T-helper 1 cell treated with Interleukin-12 subunit alpha and Interleukin-12 subunit beta and Interleukin-4 antibody, amounts not matched to agents 30 μg/mL and 1 μg/mL, for 36 hours (primary cell): ENCODE measurements around the gene KCNH1.

Experiments
- H3K27ac Mint-ChIP-seq: one replicate; pipeline ENCODE4 v1.8.0; 2021; ENCODE audit warnings: mild to moderate bottlenecking, mixed read lengths
- H3K27me3 Mint-ChIP-seq: one replicate; pipeline ENCODE4 v1.8.0; 2021; ENCODE audit warnings: low read depth, mixed read lengths
- H3K36me3 Mint-ChIP-seq: one replicate; pipeline ENCODE4 v1.8.0; 2021; ENCODE audit warnings: low read depth, mixed read lengths
- H3K4me1 Mint-ChIP-seq: one replicate; pipeline ENCODE4 v1.8.0; 2021; ENCODE audit warnings: low read depth, mixed read lengths
- H3K4me3 Mint-ChIP-seq: one replicate; pipeline ENCODE4 v1.8.0; 2021; ENCODE audit warnings: mild to moderate bottlenecking, moderate library complexity, mixed read lengths
- H3K9me3 Mint-ChIP-seq: one replicate; pipeline ENCODE4 v1.8.0; 2021; ENCODE audit warnings: mixed read lengths

KCNH1 gene

DNA sequence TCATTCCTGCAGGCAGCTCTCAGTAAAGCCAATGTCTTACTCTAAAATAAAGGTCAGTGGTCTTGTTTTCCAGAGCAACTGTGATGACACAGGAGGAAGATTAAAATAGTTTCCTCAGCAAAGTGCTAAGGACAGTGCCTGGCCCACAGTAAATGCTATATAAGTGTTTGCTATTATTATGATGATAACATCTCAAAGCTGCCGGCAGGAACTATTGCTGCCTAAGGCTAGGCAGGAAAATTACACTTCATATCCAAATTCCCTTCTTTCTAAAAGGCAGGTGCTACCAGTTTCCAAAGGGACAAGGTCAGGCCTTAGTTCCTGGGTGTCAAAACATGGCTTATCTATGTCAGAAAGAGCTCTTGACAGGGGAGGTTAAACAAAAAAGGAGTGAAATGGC, 403.9 kb downstream of the KCNH1 start:
- Mint-ChIP-seq H3K27ac (no peak overlapping the region), H3K4me3 (no peak overlapping the region), H3K36me3 (no peaks in the 10 kb centered on the region), H3K27me3 (peaks cover 3% of the 10 kb centered on the region), H3K9me3 (no peaks in the 10 kb centered on the region), H3K4me1 (peaks cover 1% of the 10 kb centered on the region)

GRCh38 chr1:210728437-210729149, 405.4 kb downstream of the KCNH1 start:
- no peak overlapping the region for H3K27ac Mint-ChIP-seq
- no peaks in the 10 kb centered on the region for H3K9me3 Mint-ChIP-seq
- H3K27me3 Mint-ChIP-seq: peaks cover 3% of the 10 kb centered on the region
- no peaks in the 10 kb centered on the region for H3K36me3 Mint-ChIP-seq
- peaks cover 1% of the 10 kb centered on the region for H3K4me1 Mint-ChIP-seq
- H3K4me3 Mint-ChIP-seq: no peak overlapping the region

DNA sequence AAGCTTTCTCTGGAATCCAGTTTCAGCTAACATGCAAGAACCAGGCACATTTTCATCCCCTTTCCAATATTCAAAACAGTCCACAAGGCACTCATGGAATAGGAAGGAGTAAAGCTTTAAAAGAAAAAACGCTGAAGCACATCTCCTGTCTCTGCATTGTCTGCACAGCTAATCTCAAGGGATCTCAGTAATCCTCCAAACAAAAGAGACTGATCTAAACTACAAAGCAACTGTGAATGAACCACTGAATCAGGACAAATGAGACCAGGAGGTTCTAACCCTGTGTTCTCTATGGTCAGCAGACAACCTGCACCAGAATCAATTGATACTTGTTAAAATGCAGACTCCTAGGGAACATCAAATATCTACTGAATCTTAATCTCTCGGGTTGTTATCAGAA, 406.2 kb downstream of the KCNH1 start:
- H3K27ac Mint-ChIP-seq: no peak overlapping the region
- no peaks in the 10 kb centered on the region for H3K9me3 Mint-ChIP-seq
- H3K4me3 Mint-ChIP-seq: no peak overlapping the region
- H3K4me1 Mint-ChIP-seq: peaks cover 1% of the 10 kb centered on the region
- H3K27me3 Mint-ChIP-seq: peaks cover 3% of the 10 kb centered on the region
- H3K36me3 Mint-ChIP-seq: no peaks in the 10 kb centered on the region

- no peaks in the 10 kb centered on the region for H3K36me3 Mint-ChIP-seq
- H3K9me3 Mint-ChIP-seq: no peaks in the 10 kb centered on the region
- H3K4me3 Mint-ChIP-seq: no peak overlapping the region
- peaks cover 3% of the 10 kb centered on the region for H3K27me3 Mint-ChIP-seq
- H3K4me1 Mint-ChIP-seq: peaks cover 1% of the 10 kb centered on the region
- H3K27ac Mint-ChIP-seq: no peak overlapping the region
These were observed 407.3 kb downstream of the KCNH1 start for GRCh38 chr1:210726621-210727020.

DNA sequence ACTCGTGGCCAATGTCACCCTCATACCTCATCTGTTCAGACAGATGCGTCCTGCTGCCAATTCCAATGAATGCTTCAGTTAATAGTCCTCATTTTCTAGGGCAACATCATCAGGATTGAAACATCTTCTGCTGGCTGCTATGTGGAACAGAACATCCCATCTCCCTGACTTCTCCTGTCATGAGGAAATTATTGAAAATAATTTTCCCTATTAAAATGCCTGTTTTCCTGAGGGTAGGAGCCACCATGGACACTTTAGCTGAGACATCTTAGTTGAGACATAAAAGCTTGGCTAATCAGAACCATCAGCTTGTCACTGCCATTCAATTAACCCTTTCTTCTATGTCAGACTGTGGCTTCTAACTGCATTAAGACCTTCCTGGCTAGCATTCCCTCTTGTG, 409.2 kb downstream of the KCNH1 start:
- Mint-ChIP-seq H3K36me3 (no peaks in the 10 kb centered on the region), H3K9me3 (no peaks in the 10 kb centered on the region), H3K4me1 (no peaks in the 10 kb centered on the region), H3K27ac (no peak overlapping the region), H3K27me3 (peaks cover 3% of the 10 kb centered on the region), H3K4me3 (no peak overlapping the region)

GRCh38 chr1:210723646-210724045, 410.3 kb downstream of the KCNH1 start:
- peaks cover 3% of the 10 kb centered on the region for H3K27me3 Mint-ChIP-seq
- no peaks in the 10 kb centered on the region for H3K36me3 Mint-ChIP-seq
- H3K9me3 Mint-ChIP-seq: no peaks in the 10 kb centered on the region
- H3K4me3 Mint-ChIP-seq: no peak overlapping the region
- H3K27ac Mint-ChIP-seq: no peak overlapping the region
- H3K4me1 Mint-ChIP-seq: no peaks in the 10 kb centered on the region

DNA sequence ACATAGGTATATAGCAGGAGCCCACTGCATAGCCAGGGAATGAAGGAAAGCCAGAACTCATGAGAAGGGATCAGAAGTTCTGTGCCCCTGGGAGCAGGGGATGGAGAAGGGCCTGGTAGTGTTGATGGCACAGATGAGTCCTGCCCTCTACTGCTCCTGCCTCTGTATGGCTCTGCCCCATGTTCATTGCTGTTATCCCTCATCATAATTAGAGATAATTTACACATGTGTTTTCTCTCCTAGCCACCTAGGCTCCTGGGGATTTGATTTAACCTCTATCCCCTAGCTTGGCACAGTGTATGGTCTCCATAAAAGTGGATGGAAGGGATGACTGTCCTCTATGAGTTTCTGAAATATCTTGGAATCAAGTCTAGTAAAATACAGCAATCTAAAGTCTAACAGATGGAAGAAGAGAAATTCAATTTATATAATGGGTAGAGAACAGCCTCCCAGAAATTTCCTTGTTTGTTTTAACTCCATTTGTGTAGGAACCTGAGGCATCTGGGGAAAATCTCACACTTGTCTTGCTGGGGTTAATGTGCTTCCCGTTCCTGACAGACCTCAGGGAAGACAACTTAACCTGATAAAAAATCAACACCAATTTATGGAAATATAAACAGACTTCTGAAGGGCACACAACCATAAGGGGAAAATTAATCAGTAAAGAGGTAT, 411.4 kb downstream of the KCNH1 start:
- Mint-ChIP-seq H3K27ac (no peak overlapping the region), H3K27me3 (peaks cover 3% of the 10 kb centered on the region), H3K9me3 (no peaks in the 10 kb centered on the region), H3K4me1 (no peaks in the 10 kb centered on the region), H3K36me3 (no peaks in the 10 kb centered on the region), H3K4me3 (no peak overlapping the region)

GRCh38 chr1:210715072-210715471, 418.9 kb downstream of the KCNH1 start:
- Mint-ChIP-seq H3K27me3 (no peaks in the 10 kb centered on the region), H3K4me3 (no peak overlapping the region), H3K27ac (no peak overlapping the region), H3K9me3 (no peaks in the 10 kb centered on the region), H3K36me3 (no peaks in the 10 kb centered on the region), H3K4me1 (no peaks in the 10 kb centered on the region)

GRCh38 chr1:210711825-210712612, 421.9 kb downstream of the KCNH1 start:
- no peak overlapping the region for H3K4me3 Mint-ChIP-seq
- H3K27ac Mint-ChIP-seq: no peak overlapping the region
- no peaks in the 10 kb centered on the region for H3K27me3 Mint-ChIP-seq
- no peaks in the 10 kb centered on the region for H3K36me3 Mint-ChIP-seq
- no peaks in the 10 kb centered on the region for H3K9me3 Mint-ChIP-seq
- H3K4me1 Mint-ChIP-seq: no peaks in the 10 kb centered on the region

DNA sequence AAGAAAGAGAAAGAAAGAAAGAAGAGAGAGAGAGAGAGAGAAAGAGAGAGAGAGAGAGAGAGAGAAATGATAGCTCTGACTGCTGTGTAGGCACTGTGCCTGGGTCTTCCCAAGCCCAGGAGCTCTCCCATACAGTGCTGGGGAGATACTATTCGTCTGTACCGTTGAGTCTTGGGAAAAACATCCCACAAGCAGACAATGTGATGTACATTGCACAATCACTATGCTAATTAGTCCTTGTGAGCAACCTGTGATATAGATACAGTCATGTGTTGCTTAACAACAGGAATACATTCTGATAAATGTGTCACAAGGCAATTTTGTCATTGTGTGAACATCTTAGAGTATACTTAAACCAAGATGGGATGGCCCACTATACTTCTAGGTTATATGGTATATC, 424.2 kb downstream of the KCNH1 start:
- Mint-ChIP-seq H3K27me3 (no peaks in the 10 kb centered on the region), H3K4me1 (no peaks in the 10 kb centered on the region), H3K9me3 (no peaks in the 10 kb centered on the region), H3K36me3 (no peaks in the 10 kb centered on the region), H3K4me3 (no peak overlapping the region), H3K27ac (no peak overlapping the region)

DNA sequence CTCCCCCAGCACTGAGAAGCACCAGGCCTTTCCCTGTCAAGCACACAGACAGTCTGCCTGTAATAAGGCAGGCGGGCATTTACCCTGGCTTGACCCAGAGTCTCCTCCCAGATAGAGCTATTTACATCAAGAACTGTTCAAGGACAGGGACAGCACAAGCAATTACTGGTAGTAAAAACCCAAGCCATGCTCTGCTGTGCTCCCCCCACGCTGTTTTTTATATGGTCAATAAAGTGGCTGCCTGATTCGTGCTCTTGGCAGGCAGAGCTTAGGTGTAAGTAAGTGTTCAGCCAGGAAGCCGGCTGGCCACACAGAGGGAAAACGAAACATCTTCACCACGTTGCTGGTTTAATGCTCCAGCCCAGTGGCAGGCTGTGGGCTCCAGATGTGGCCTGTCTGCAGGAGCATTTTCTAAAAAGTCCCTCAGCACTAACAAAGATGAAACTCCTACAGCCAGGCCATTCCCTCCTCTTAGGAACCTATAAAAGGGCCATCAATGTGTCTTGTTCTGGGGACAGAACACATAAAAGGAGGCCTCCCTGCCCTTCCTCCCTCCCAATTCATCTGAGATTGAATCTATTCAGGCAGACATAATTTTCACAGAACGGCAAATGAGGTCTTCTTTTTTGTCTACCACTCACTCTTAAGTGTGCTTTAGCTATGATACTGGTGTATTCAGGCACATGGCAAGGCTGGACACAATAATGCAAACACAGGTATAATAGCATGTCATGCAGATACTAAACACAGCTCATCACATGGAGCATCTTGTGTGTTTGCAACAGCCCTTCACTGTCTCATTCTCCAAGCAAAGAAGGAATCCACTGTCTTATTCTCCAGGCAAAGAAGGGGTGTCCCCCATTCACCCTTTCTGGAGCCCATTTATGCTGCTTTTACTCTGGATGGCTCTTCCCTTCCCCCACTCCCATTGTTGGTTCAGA, 426.4 kb downstream of the KCNH1 start:
- Mint-ChIP-seq H3K27me3 (no peaks in the 10 kb centered on the region), H3K27ac (no peak overlapping the region), H3K4me3 (no peak overlapping the region), H3K36me3 (no peaks in the 10 kb centered on the region), H3K4me1 (no peaks in the 10 kb centered on the region), H3K9me3 (no peaks in the 10 kb centered on the region)

- Mint-ChIP-seq H3K4me3 (no peak overlapping the region), H3K27ac (no peak overlapping the region), H3K9me3 (no peaks in the 10 kb centered on the region), H3K27me3 (peaks cover 4% of the 10 kb centered on the region), H3K4me1 (no peaks in the 10 kb centered on the region), H3K36me3 (no peaks in the 10 kb centered on the region)
These were observed 427.7 kb downstream of the KCNH1 start for GRCh38 chr1:210706246-210706645.

DNA sequence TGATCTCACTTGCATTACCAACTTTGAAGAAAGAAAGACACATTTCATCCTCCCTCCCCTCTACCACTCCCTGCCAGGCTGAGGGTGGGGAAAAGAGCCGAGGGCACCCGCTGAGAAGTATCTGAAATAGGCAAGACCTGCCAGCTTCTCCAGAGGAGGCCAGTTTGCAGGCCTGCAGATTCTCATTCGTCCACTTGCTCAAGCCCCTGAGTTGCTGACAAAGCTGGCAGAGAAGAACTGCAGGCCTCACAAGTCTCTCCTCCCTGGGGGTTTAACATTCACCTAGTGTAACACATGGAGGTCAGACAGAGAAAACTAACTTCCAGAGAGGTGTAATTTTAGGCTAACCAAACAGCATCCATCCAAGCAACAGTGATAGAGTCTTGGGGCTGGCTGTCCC, 428.9 kb downstream of the KCNH1 start:
- no peaks in the 10 kb centered on the region for H3K9me3 Mint-ChIP-seq
- H3K4me1 Mint-ChIP-seq: no peaks in the 10 kb centered on the region
- H3K4me3 Mint-ChIP-seq: no peak overlapping the region
- H3K36me3 Mint-ChIP-seq: no peaks in the 10 kb centered on the region
- H3K27me3 Mint-ChIP-seq: peaks cover 4% of the 10 kb centered on the region
- no peak overlapping the region for H3K27ac Mint-ChIP-seq

- Mint-ChIP-seq H3K36me3 (no peaks in the 10 kb centered on the region), H3K27me3 (peaks cover 4% of the 10 kb centered on the region), H3K9me3 (no peaks in the 10 kb centered on the region), H3K4me3 (no peak overlapping the region), H3K4me1 (no peaks in the 10 kb centered on the region), H3K27ac (no peak overlapping the region)
These were observed 430.4 kb downstream of the KCNH1 start for GRCh38 chr1:210703593-210703992.
